OCI-LY1 (cell line): ENCODE results near the gene RAB3IP.

Experiments used
- H2AFZ ChIP-seq: fragments of 200-600 bp; sonication (generic), shearing (Covaris generic); 2 replicates; pipeline ENCODE4 v1.6.0; 2014; ENCODE audit warnings: antibody characterized with exemption, mild to moderate bottlenecking, low read length
- H3F3A ChIP-seq: fragments of 200-600 bp; sonication (generic), shearing (Covaris generic); 2 replicates; pipeline ENCODE4 v1.6.0; 2014; ENCODE audit warnings: mild to moderate bottlenecking, antibody characterized with exemption, low read length, moderate library complexity; ENCODE audit not compliant: insufficient read depth
- H3K27ac ChIP-seq: fragments of 200-600 bp; sonication (generic); 2 replicates; pipeline ENCODE4 v1.5.1; 2014; ENCODE audit warnings: low read length, mixed run types, mild to moderate bottlenecking, low read depth; ENCODE audit not compliant: poor library complexity, severe bottlenecking
- H3K27me3 ChIP-seq: fragments of 200-600 bp; sonication (generic); 2 replicates; pipeline ENCODE4 v1.6.0; 2014; ENCODE audit warnings: antibody characterized with exemption, mild to moderate bottlenecking, low read length, moderate library complexity; ENCODE audit not compliant: insufficient read depth
- H3K36me3 ChIP-seq: fragments of 200-600 bp; sonication (generic); 2 replicates; pipeline ENCODE4 v1.6.1; 2014; ENCODE audit warnings: mild to moderate bottlenecking, antibody characterized with exemption, low read length, moderate library complexity, mixed read lengths; ENCODE audit not compliant: insufficient read depth
- H3K4me1 ChIP-seq: fragments of 200-600 bp; sonication (generic); 2 replicates; pipeline ENCODE4 v1.5.1; 2014; ENCODE audit warnings: mild to moderate bottlenecking, low read length, moderate library complexity; ENCODE audit not compliant: insufficient read depth, severe bottlenecking
- H3K4me2 ChIP-seq: fragments of 200-600 bp; sonication (generic), shearing (Covaris generic); 2 replicates; pipeline ENCODE4 v1.6.1; 2014; ENCODE audit warnings: low read length
- H3K4me3 ChIP-seq: fragments of 200-600 bp; sonication (generic); 2 replicates; pipeline ENCODE4 v1.5.1; 2014; ENCODE audit warnings: low read length, low read depth, mild to moderate bottlenecking, mixed read lengths; ENCODE audit not compliant: poor library complexity, severe bottlenecking
- H3K79me2 ChIP-seq: fragments of 200-600 bp; shearing (Covaris generic); 2 replicates; pipeline ENCODE4 v1.6.1; 2016; ENCODE audit warnings: mixed run types, low read length, mixed read lengths; ENCODE audit not compliant: insufficient read depth
- H3K9ac ChIP-seq: fragments of 200-600 bp; sonication (generic), shearing (Covaris generic); 2 replicates; pipeline ENCODE4 v1.6.1; 2014; ENCODE audit warnings: mild to moderate bottlenecking, low read length, mixed read lengths
- H3K9me2 ChIP-seq: fragments of 200-600 bp; sonication (generic), shearing (Covaris generic); 2 replicates; pipeline ENCODE4 v1.6.1; 2014; ENCODE audit warnings: low read depth, mild to moderate bottlenecking, low read length, mixed read lengths
- H3K9me3 ChIP-seq: fragments of 200-600 bp; shearing (Covaris generic); 2 replicates; pipeline ENCODE4 v1.6.1; 2014; ENCODE audit warnings: low read length, mixed read lengths
- H4K20me1 ChIP-seq: fragments of 200-600 bp; sonication (generic), shearing (Covaris generic); 2 replicates; pipeline ENCODE4 v1.6.0; 2016; ENCODE audit warnings: mild to moderate bottlenecking, low read length; ENCODE audit not compliant: insufficient read depth
- CTCF ChIP-seq: fragments of 200-600 bp; sonication (generic), shearing (Covaris generic); IDR thresholded peaks from 2 replicates; pipeline ENCODE4 v1.5.1; 2017; ENCODE audit warnings: mild to moderate bottlenecking, antibody characterized with exemption, low read length, moderate library complexity, mixed read lengths
- EZH2 ChIP-seq: fragments of 200-600 bp; sonication (generic), shearing (Covaris generic); IDR thresholded peaks from 2 replicates; pipeline ENCODE4 v1.8.0; 2017; ENCODE audit warnings: borderline replicate concordance, mixed run types, mild to moderate bottlenecking, antibody characterized with exemption, low read length, moderate library complexity, mixed read lengths

Gene RAB3IP

GRCh38 chr12:69828897-69829296 lies 90.2 kb downstream of the RAB3IP start:
- H3K4me2 ChIP-seq, result no peak overlapping the region
- no peaks in the 10 kb centered on the region for H3K9me2 ChIP-seq
- no peak overlapping the region for H3K27ac ChIP-seq
- no peaks in the 10 kb centered on the region for H3K9me3 ChIP-seq
- H3K9ac ChIP-seq, result no peak overlapping the region
- H3F3A ChIP-seq, result no peaks in the 10 kb centered on the region
- no peaks in the 10 kb centered on the region for H3K4me1 ChIP-seq
- no peaks in the 10 kb centered on the region for H3K79me2 ChIP-seq
- no peak overlapping the region for H3K4me3 ChIP-seq
- TF ChIP-seq EZH2, result no peak
- no peak for TF ChIP-seq CTCF
- no peaks in the 10 kb centered on the region for H3K36me3 ChIP-seq
- H3K27me3 ChIP-seq, result peaks cover 4% of the 10 kb centered on the region; the same call in 1 of the 2 replicates
- H4K20me1 ChIP-seq, result no peaks in the 10 kb centered on the region
- no peak overlapping the region for H2AFZ ChIP-seq

GRCh38 chr12:69833696-69834095 lies 95.0 kb downstream of the RAB3IP start:
- TF ChIP-seq CTCF, result no peak
- no peak for TF ChIP-seq EZH2
- Histone ChIP-seq H3F3A (no peaks in the 10 kb centered on the region), H3K9me3 (no peaks in the 10 kb centered on the region), H3K4me2 (no peak overlapping the region), H3K9me2 (no peaks in the 10 kb centered on the region), H3K36me3 (no peaks in the 10 kb centered on the region), H3K27me3 (peaks cover 3% of the 10 kb centered on the region; the same call in 1 of the 2 replicates), H3K27ac (no peak overlapping the region), H3K4me3 (no peak overlapping the region), H3K9ac (no peak overlapping the region), H2AFZ (no peak overlapping the region), H3K79me2 (no peaks in the 10 kb centered on the region), H4K20me1 (no peaks in the 10 kb centered on the region), H3K4me1 (no peaks in the 10 kb centered on the region)

- H3K27ac ChIP-seq, result no peak overlapping the region
- H3K4me1 ChIP-seq, result no peaks in the 10 kb centered on the region
- H3K9me3 ChIP-seq, result no peaks in the 10 kb centered on the region
- no peak overlapping the region for H3K9ac ChIP-seq
- H3K4me3 ChIP-seq, result no peak overlapping the region
- H3K79me2 ChIP-seq, result no peaks in the 10 kb centered on the region
- no peaks in the 10 kb centered on the region; the same call in 1 of the 2 replicates for H3K27me3 ChIP-seq
- H3K36me3 ChIP-seq, result no peaks in the 10 kb centered on the region
- no peaks in the 10 kb centered on the region for H3F3A ChIP-seq
- H3K9me2 ChIP-seq, result no peaks in the 10 kb centered on the region
- no peak overlapping the region for H3K4me2 ChIP-seq
- H4K20me1 ChIP-seq, result no peaks in the 10 kb centered on the region
- TF ChIP-seq EZH2 (no peak), CTCF (no peak)
- H2AFZ ChIP-seq, result no peak overlapping the region
These were observed 95.5 kb downstream of the RAB3IP start for GRCh38 chr12:69834147-69834546.
